ENCODE results near the gene TAS2R19. TPM values are rescaled to one million over a fixed set of nuclear protein-coding genes. Genes with fewer than 3 reads are reported as not detected.

Gene TAS2R19
- total RNA-seq, 1 experiment from 2014 or later: 0.62 TPM

DNA sequence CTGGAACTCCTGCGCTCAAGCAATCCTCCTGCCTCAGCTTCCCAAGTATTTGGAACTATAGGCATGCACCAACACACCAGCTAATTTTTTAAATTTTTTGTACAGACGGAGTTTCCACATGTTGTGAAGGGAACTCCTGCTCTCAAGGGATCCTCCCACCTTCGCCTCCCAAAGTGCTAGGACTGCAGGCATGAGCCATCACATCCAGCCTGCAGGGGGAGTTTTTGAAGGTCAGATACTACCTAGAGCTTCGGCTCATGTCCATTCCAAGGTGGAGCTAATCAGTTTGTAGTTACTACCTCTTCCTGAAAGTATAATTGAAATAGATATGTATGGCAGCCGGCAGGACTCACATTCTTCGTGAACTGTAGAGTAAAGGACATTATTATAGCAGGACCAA is 3.7 kb upstream of the TAS2R19 start:
- H3K4me3 ChIP-seq (ENCODE audit: insufficient read depth, low read depth, low read length): no peak overlapping the region
- 0 out of 2 replicates have a peak, but pooled peaks cover 1% of the 10 kb centered on the region for H3K36me3 ChIP-seq (replicated peaks; ENCODE audit: control insufficient read depth, insufficient read depth, low read length)
- no peaks in the 10 kb centered on the region for H3K27me3 ChIP-seq (ENCODE audit: control insufficient read depth, insufficient read depth, low read length)
- DNase-seq: peak; percentile 6

DNA sequence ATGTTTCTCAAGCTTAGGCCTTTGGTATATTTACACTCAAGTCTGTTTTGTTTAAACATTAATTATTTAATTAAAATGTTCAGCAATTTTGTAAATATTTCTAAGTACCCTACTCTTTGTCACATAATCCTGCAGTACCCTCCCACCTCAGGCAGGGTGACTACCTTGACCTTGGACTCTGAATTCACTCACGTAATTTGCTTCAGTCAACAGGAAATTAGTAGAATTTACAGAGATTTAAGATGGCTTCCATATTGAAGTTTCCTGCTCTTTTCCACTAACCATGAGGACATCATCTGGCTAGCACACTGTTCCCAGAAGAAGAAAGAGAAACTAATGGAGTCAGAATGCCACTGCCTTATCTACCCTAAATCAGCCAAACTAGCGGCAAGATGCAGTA is 967 bp upstream of the TAS2R19 start:
- no peak overlapping the region for H3K4me3 ChIP-seq (ENCODE audit: insufficient read depth, low read depth, low read length)
- peaks cover 1% of the 10 kb centered on the region; the same call in 1 of the 2 replicates for H3K36me3 ChIP-seq (replicated peaks; ENCODE audit: control insufficient read depth, insufficient read depth, low read length)
- H3K27me3 ChIP-seq (ENCODE audit: control insufficient read depth, insufficient read depth, low read length): no peaks in the 10 kb centered on the region
- no peak for DNase-seq

- H3K27me3 ChIP-seq (ENCODE audit: control insufficient read depth, insufficient read depth, low read length): no peaks in the 10 kb centered on the region
- H3K4me3 ChIP-seq (ENCODE audit: insufficient read depth, low read depth, low read length): no peak overlapping the region
- H3K36me3 ChIP-seq (replicated peaks; ENCODE audit: control insufficient read depth, insufficient read depth, low read length): no peaks in the 10 kb centered on the region; the same call in 1 of the 2 replicates
- no peak for DNase-seq
Measured at GRCh38 chr12:11016937-11017336, 5.5 kb downstream of the TAS2R19 start.

- no peak for DNase-seq
- Histone ChIP-seq H3K27me3 (ENCODE audit: control insufficient read depth, insufficient read depth, low read length) (no peaks in the 10 kb centered on the region), H3K36me3 (replicated peaks; ENCODE audit: control insufficient read depth, insufficient read depth, low read length) (no peaks in the 10 kb centered on the region; the same call in 1 of the 2 replicates), H3K4me3 (ENCODE audit: insufficient read depth, low read depth, low read length) (no peak overlapping the region)
Measured at GRCh38 chr12:11015775-11016430, 6.5 kb downstream of the TAS2R19 start.

GRCh38 chr12:11014234-11014633 is 8.2 kb downstream of the TAS2R19 start:
- no peak for DNase-seq
- H3K36me3 ChIP-seq (replicated peaks; ENCODE audit: control insufficient read depth, insufficient read depth, low read length): no peaks in the 10 kb centered on the region; the same call in 1 of the 2 replicates
- H3K4me3 ChIP-seq (ENCODE audit: insufficient read depth, low read depth, low read length): no peak overlapping the region
- no peaks in the 10 kb centered on the region for H3K27me3 ChIP-seq (ENCODE audit: control insufficient read depth, insufficient read depth, low read length)

DNA sequence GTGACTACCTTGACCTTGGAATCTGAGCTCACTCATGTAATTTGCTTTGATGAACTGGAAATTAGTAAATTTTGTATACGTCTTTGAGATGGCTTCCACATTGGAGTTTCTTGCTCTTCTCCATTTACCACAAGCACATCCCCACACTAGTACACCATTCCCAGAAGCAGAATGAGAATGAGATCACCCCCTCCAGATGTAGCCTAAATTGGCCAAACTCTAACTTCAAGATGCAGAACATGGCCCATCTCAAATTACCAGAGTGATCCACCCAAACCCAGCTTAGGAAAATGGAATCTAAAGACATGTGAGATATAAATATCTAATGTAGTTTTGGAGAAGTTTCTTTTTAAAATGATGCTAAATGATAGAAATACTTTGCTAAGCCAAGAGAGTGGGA is 14.8 kb downstream of the TAS2R19 start:
- Histone ChIP-seq H3K4me3 (ENCODE audit: insufficient read depth, low read depth, low read length) (no peak overlapping the region), H3K27me3 (ENCODE audit: control insufficient read depth, insufficient read depth, low read length) (no peaks in the 10 kb centered on the region), H3K36me3 (replicated peaks; ENCODE audit: control insufficient read depth, insufficient read depth, low read length) (no peaks in the 10 kb centered on the region)
- DNase-seq: no peak

GRCh38 chr12:10998204-10998603 is 24.2 kb downstream of the TAS2R19 start, which contains the start of gene TAS2R20:
TSS of gene TAS2R20 (minus strand) at chr12:10998304. CDS start at chr12:10997875, 429 bp downstream.
- no peak for DNase-seq
- Histone ChIP-seq H3K4me3 (ENCODE audit: insufficient read depth, low read depth, low read length) (no peak within 1 kb of the TSS), H3K27me3 (ENCODE audit: control insufficient read depth, insufficient read depth, low read length) (no peaks in the 10 kb centered on the region)

GRCh38 chr12:10994307-10994706 is 28.1 kb downstream of the TAS2R19 start:
- Histone ChIP-seq H3K36me3 (replicated peaks; ENCODE audit: control insufficient read depth, insufficient read depth, low read length) (peaks cover 2% of the 10 kb centered on the region), H3K27me3 (ENCODE audit: control insufficient read depth, insufficient read depth, low read length) (no peaks in the 10 kb centered on the region), H3K4me3 (ENCODE audit: insufficient read depth, low read depth, low read length) (no peak overlapping the region)
- no peak for DNase-seq

More at GRCh38 chr12:10998204-10998603, 24.2 kb downstream of the TAS2R19 start, which contains the start of gene TAS2R20:
- peaks cover 2% of the 10 kb centered on the region for H3K36me3 ChIP-seq (replicated peaks; ENCODE audit: control insufficient read depth, insufficient read depth, low read length)

DNA sequence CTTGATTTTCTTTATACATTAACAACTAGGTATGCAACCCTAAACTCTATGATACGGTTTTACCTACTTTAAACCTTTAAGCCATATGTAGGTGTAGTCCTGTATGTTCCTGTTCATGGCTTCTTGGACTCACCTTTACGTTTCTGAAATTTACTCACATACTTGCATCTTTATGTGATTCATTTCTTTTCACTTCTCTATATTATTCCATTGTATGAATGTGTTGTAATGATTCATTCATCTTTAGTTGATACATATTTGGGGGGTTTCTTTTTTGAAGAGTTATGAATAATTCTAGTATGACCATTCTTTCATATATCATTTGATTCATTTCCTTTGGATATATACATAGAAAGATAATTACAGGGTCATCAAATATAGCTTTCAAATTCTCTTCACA is 33.3 kb downstream of the TAS2R19 start:
- Histone ChIP-seq H3K36me3 (replicated peaks; ENCODE audit: control insufficient read depth, insufficient read depth, low read length) (no peaks in the 10 kb centered on the region), H3K4me3 (ENCODE audit: insufficient read depth, low read depth, low read length) (no peak overlapping the region), H3K27me3 (ENCODE audit: control insufficient read depth, insufficient read depth, low read length) (no peaks in the 10 kb centered on the region)
- no peak for DNase-seq

- Histone ChIP-seq H3K27me3 (ENCODE audit: control insufficient read depth, insufficient read depth, low read length) (no peaks in the 10 kb centered on the region), H3K36me3 (replicated peaks; ENCODE audit: control insufficient read depth, insufficient read depth, low read length) (no peaks in the 10 kb centered on the region), H3K4me3 (ENCODE audit: insufficient read depth, low read depth, low read length) (no peak within 1 kb of the TSS)
- no peak for DNase-seq
Measured at GRCh38 chr12:10986812-10987211, 35.6 kb downstream of the TAS2R19 start, which contains the start of gene TAS2R50. TSS of gene TAS2R50 (minus strand) at chr12:10986912. CDS start at chr12:10986860, 52 bp downstream.

DNA sequence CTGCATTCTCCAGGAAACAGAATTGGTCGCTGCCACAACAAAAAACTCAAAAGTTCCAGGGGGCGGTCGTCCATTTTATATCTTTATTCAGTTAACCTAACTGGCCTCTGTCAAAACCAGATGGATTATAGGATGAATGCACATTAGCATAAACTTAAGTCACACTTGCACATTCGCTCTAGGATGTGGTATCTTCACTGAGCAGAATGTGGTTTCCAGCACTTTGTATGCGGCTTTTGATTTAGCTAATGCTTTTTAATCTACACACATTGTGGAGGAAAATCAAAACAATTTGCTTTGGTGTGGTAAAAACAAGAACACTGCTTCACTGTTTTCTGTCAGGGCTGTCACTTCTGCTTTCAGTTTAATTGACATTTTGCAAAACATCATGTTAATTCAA is 40.2 kb downstream of the TAS2R19 start:
- Histone ChIP-seq H3K36me3 (replicated peaks; ENCODE audit: control insufficient read depth, insufficient read depth, low read length) (no peaks in the 10 kb centered on the region), H3K4me3 (ENCODE audit: insufficient read depth, low read depth, low read length) (no peak overlapping the region), H3K27me3 (ENCODE audit: control insufficient read depth, insufficient read depth, low read length) (no peaks in the 10 kb centered on the region)
- no peak for DNase-seq

DNA sequence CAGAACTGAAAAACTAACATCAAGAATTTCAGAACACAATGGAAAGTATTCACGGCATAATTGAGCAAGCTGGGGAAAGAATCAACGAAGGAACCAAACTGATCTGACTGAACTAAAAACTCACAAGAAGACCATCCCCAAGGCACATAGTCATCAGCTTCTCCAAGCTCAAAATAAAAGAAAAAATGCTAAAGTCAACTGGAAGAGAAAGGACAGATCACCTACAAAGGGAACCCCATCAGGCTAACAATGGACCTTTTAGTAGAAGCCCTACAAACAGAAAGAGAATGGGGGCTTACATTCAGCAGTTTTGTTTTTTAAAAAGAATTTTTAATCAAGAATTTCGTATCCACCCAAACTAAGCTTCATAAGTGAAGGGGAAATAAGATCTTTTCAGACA is 47.5 kb downstream of the TAS2R19 start:
- Histone ChIP-seq H3K36me3 (replicated peaks; ENCODE audit: control insufficient read depth, insufficient read depth, low read length) (no peaks in the 10 kb centered on the region), H3K27me3 (ENCODE audit: control insufficient read depth, insufficient read depth, low read length) (no peaks in the 10 kb centered on the region), H3K4me3 (ENCODE audit: insufficient read depth, low read depth, low read length) (no peak overlapping the region)
- no peak for DNase-seq

Other genes starting within 250 kb of the TAS2R19 start
- not detected in 2 replicates for gene TAS2R7, start 220.0 kb downstream of the TAS2R19 start, total RNA-seq (2014; rRNA removed; shearing (Covaris generic))
- not detected in 2 replicates for gene TAS2R8, start 215.3 kb downstream of the TAS2R19 start, total RNA-seq (2014; rRNA removed; shearing (Covaris generic))
- not detected in 2 replicates for gene TAS2R9, start 212.5 kb downstream of the TAS2R19 start, total RNA-seq (2014; rRNA removed; shearing (Covaris generic))
- 0.10 TPM in 1 of 2 replicates, not detected in the other for gene TAS2R10, start 196.3 kb downstream of the TAS2R19 start, total RNA-seq (2014; rRNA removed; shearing (Covaris generic))
- gene PRR4, start 173.1 kb downstream of the TAS2R19 start, total RNA-seq (2014; rRNA removed; shearing (Covaris generic)): 0.78 and 2.1 TPM in 2 replicates
- 5.2 and 7.0 TPM in 2 replicates for gene PRH1, start 138.4 kb downstream of the TAS2R19 start, total RNA-seq (2014; rRNA removed; shearing (Covaris generic))
- gene TAS2R13, start 113.1 kb downstream of the TAS2R19 start, total RNA-seq (2014; rRNA removed; shearing (Covaris generic)): 0.24 TPM in 1 of 2 replicates, not detected in the other
- 0.21 TPM in 1 of 2 replicates, not detected in the other for gene PRH2, start 93.4 kb downstream of the TAS2R19 start, total RNA-seq (2014; rRNA removed; shearing (Covaris generic))
- 0.10 and 0.92 TPM in 2 replicates for gene TAS2R14, start 83.4 kb downstream of the TAS2R19 start, total RNA-seq (2014; rRNA removed; shearing (Covaris generic))
- gene TAS2R50, start 35.7 kb downstream of the TAS2R19 start, total RNA-seq (2014; rRNA removed; shearing (Covaris generic)): 0.76 and 0.85 TPM in 2 replicates
- gene TAS2R20, start 24.3 kb downstream of the TAS2R19 start, total RNA-seq (2014; rRNA removed; shearing (Covaris generic)): 0.26 and 0.38 TPM in 2 replicates
- 0.48 and 0.55 TPM in 2 replicates for gene TAS2R31, start 8.8 kb upstream of the TAS2R19 start, total RNA-seq (2014; rRNA removed; shearing (Covaris generic))
- gene TAS2R46, start 39.7 kb upstream of the TAS2R19 start, total RNA-seq (2014; rRNA removed; shearing (Covaris generic)): 0.37 and 0.87 TPM in 2 replicates
- gene TAS2R43, start 69.7 kb upstream of the TAS2R19 start, total RNA-seq (2014; rRNA removed; shearing (Covaris generic)): 0.33 TPM in 1 of 2 replicates, not detected in the other
- gene TAS2R30, start 112.0 kb upstream of the TAS2R19 start, total RNA-seq (2014; rRNA removed; shearing (Covaris generic)): 0.14 and 1.8 TPM in 2 replicates
- gene SMIM10L1, start 148.6 kb upstream of the TAS2R19 start, total RNA-seq (2014; rRNA removed; shearing (Covaris generic)): 4.5 and 6.2 TPM in 2 replicates
- not detected in 2 replicates for gene TAS2R42, start 164.3 kb upstream of the TAS2R19 start, total RNA-seq (2014; rRNA removed; shearing (Covaris generic))
- 0.22 and 0.38 TPM in 2 replicates for gene PRB3, start 247.1 kb upstream of the TAS2R19 start, total RNA-seq (2014; rRNA removed; shearing (Covaris generic))

Data from H7 (cell line).